Panc1 (cell line): Measurements from ENCODE around the gene GNB2.

Experiments
- POLR2AphosphoS5 ChIP-seq: IDR thresholded peaks from 2 replicates; pipeline ENCODE4 v1.6.1; 2012; ENCODE audit warnings: mild to moderate bottlenecking, low read depth, low read length, moderate library complexity
- SIN3A ChIP-seq: IDR thresholded peaks from 2 replicates; pipeline ENCODE4 v1.6.1; 2012; ENCODE audit warnings: low read depth, mild to moderate bottlenecking, low read length, moderate library complexity, borderline replicate concordance; ENCODE audit not compliant: insufficient read depth
- TCF7L2 ChIP-seq: IDR thresholded peaks from 2 replicates; pipeline ENCODE4 v1.6.1; 2011; ENCODE audit warnings: mild to moderate bottlenecking, low read depth, low read length, inconsistent platforms
- TF ChIP-seq, protein P1 (sequence below): fragments of 450-650 bp; IDR thresholded peaks from 2 replicates; pipeline ENCODE4 v1.5.1; 2017; ENCODE audit warnings: mild to moderate bottlenecking
- TF ChIP-seq, protein P2 (sequence below), 2 experiments: IDR thresholded peaks; 2 replicates each; pipeline ENCODE4 v1.6.1; 2011 to 2012; ENCODE audit warnings: low read depth in 2 of 2, control low read depth in 1 of 2, low read length in 1 of 2, mild to moderate bottlenecking in 1 of 2, moderate library complexity in 1 of 2; ENCODE audit not compliant: insufficient read depth in 1 of 2

DNA sequence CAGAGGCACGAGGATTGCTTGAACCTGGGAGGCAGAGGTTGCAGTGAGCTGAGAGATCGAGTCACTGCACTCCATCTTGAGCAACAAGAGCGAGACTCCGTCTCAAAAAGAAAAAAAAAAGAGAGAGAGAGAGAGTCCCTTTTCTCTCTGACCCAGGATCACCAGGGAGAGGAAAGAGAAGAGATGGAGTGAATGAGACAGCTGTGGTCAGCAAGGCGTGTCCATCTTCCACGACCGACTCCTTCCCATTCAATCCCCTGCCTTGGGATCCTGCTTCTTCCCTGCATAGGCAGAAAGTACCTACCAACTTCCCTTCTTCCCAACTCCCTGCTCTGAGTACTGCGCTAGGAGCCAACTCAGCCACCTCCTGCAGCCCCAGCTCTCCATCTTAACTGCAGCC is 54.7 kb downstream of the GNB2 start:
- TF ChIP-seq, protein P1, sequence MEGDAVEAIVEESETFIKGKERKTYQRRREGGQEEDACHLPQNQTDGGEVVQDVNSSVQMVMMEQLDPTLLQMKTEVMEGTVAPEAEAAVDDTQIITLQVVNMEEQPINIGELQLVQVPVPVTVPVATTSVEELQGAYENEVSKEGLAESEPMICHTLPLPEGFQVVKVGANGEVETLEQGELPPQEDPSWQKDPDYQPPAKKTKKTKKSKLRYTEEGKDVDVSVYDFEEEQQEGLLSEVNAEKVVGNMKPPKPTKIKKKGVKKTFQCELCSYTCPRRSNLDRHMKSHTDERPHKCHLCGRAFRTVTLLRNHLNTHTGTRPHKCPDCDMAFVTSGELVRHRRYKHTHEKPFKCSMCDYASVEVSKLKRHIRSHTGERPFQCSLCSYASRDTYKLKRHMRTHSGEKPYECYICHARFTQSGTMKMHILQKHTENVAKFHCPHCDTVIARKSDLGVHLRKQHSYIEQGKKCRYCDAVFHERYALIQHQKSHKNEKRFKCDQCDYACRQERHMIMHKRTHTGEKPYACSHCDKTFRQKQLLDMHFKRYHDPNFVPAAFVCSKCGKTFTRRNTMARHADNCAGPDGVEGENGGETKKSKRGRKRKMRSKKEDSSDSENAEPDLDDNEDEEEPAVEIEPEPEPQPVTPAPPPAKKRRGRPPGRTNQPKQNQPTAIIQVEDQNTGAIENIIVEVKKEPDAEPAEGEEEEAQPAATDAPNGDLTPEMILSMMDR = no peak
- TF ChIP-seq POLR2AphosphoS5 (no peak), TCF7L2 (no peak), SIN3A (no peak)
- TF ChIP-seq, protein P2, sequence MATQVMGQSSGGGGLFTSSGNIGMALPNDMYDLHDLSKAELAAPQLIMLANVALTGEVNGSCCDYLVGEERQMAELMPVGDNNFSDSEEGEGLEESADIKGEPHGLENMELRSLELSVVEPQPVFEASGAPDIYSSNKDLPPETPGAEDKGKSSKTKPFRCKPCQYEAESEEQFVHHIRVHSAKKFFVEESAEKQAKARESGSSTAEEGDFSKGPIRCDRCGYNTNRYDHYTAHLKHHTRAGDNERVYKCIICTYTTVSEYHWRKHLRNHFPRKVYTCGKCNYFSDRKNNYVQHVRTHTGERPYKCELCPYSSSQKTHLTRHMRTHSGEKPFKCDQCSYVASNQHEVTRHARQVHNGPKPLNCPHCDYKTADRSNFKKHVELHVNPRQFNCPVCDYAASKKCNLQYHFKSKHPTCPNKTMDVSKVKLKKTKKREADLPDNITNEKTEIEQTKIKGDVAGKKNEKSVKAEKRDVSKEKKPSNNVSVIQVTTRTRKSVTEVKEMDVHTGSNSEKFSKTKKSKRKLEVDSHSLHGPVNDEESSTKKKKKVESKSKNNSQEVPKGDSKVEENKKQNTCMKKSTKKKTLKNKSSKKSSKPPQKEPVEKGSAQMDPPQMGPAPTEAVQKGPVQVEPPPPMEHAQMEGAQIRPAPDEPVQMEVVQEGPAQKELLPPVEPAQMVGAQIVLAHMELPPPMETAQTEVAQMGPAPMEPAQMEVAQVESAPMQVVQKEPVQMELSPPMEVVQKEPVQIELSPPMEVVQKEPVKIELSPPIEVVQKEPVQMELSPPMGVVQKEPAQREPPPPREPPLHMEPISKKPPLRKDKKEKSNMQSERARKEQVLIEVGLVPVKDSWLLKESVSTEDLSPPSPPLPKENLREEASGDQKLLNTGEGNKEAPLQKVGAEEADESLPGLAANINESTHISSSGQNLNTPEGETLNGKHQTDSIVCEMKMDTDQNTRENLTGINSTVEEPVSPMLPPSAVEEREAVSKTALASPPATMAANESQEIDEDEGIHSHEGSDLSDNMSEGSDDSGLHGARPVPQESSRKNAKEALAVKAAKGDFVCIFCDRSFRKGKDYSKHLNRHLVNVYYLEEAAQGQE (IDR thresholded peaks at IDR 0.05; ENCODE audit: insufficient read depth in 1 of 2, low read depth in 2 of 2, low read length in 1 of 2) = no peak
